Activated T-cell treated with anti-CD3 and anti-CD28 coated beads, Interleukin-2, amount 50 U/mL, for 4 hours (primary cell): Measurements from ENCODE around the gene PCDHGA5. TPM values are rescaled to one million over a fixed set of nuclear protein-coding genes. Genes with fewer than 3 reads are reported as not detected.
"Not testable (repeated sequence)": the region's sequence is repeated elsewhere in the genome, so short reads cannot be mapped to it uniquely, and the experiment has no call there.

ENCODE experiments used
- ATAC-seq, 2 donors: fragments of 200-7000 bp; cut with Tn5 transposase; one replicate each; pipeline ENCODE4 v1.10.0; 2021
- DNase-seq: peaks from one replicate; pipeline ENCODE4 v3.0.0-alpha.2; 2020
- H3K27me3 Mint-ChIP-seq: one replicate; pipeline ENCODE4 v1.8.0; 2021; ENCODE audit warnings: low read depth, mixed read lengths
- H3K36me3 Mint-ChIP-seq: one replicate; pipeline ENCODE4 v1.8.0; 2022; ENCODE audit warnings: mixed read lengths; ENCODE audit not compliant: insufficient read depth
- H3K4me1 Mint-ChIP-seq: one replicate; pipeline ENCODE4 v1.8.0; 2021; ENCODE audit warnings: low read depth, mixed read lengths
- H3K4me3 Mint-ChIP-seq: one replicate; pipeline ENCODE4 v1.8.0; 2021; ENCODE audit warnings: mild to moderate bottlenecking, moderate library complexity, mixed read lengths
- H3K9me3 Mint-ChIP-seq: one replicate; pipeline ENCODE4 v1.8.0; 2021; ENCODE audit warnings: mixed read lengths
- total RNA-seq, 3 donors: library from RNA; stranded (reverse); gene quantifications; one replicate each; pipeline ENCODE4 v1.2.1, GENCODE V29; 2021

PCDHGA5 gene
- total RNA-seq, 3 donors from 2014 or later: 0.05 to 0.13 (median 0.08) TPM

GRCh38 chr5:141411575-141411974 lies 47.6 kb downstream of the PCDHGA5 start:
- Mint-ChIP-seq H3K9me3 (peaks cover 19% of the 10 kb centered on the region), H3K4me1 (peaks cover 14% of the 10 kb centered on the region), H3K27me3 (peaks cover 78% of the 10 kb centered on the region), H3K4me3 (no peak overlapping the region), H3K36me3 (peaks cover 15% of the 10 kb centered on the region)
- no peak for DNase-seq
- ATAC-seq: no peak

- Mint-ChIP-seq H3K27me3 (peaks cover 81% of the 10 kb centered on the region), H3K9me3 (peaks cover 22% of the 10 kb centered on the region), H3K36me3 (peaks cover 18% of the 10 kb centered on the region), H3K4me1 (peaks cover 16% of the 10 kb centered on the region), H3K4me3 (peak within 1 kb of the TSS; percentile 84)
- DNase-seq: peak; percentile 38
- ATAC-seq: peak; percentile 73 to 76
Measured at GRCh38 chr5:141412854-141413539, 49.0 kb downstream of the PCDHGA5 start, which contains the start of gene PCDHGA10. PCDHGA10 (plus strand) TSS chr5:141412987; CDS start chr5:141413176, 189 bp downstream.

DNA sequence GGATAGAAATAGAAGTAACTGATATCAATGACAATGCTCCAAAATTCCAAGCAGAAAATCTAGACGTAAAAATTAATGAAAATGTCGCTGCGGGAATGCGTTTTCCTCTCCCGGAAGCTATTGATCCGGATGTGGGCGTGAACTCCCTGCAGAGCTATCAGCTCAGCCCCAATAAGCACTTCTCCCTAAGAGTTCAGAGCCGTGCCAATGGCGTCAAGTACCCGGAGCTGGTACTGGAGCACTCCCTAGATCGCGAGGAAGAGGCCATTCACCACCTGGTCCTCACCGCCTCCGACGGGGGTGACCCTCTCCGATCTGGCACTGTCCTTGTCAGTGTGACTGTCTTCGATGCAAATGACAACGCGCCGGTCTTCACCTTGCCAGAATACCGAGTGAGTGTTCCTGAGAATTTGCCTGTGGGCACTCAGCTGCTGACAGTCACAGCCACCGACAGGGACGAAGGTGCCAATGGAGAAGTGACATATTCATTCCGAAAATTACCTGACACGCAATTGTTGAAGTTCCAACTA lies 49.6 kb downstream of the PCDHGA5 start:
- Mint-ChIP-seq H3K9me3 (peaks cover 24% of the 10 kb centered on the region), H3K36me3 (peaks cover 19% of the 10 kb centered on the region), H3K4me3 (peak overlapping the region; percentile 84), H3K27me3 (peaks cover 81% of the 10 kb centered on the region), H3K4me1 (peaks cover 16% of the 10 kb centered on the region)
- ATAC-seq (no peak), DNase-seq (no peak)

- not testable (repeated sequence) for ATAC-seq, H3K4me3 Mint-ChIP-seq, DNase-seq
- Mint-ChIP-seq H3K4me1 (peaks cover 16% of the 10 kb centered on the region), H3K9me3 (peaks cover 21% of the 10 kb centered on the region), H3K36me3 (peaks cover 16% of the 10 kb centered on the region), H3K27me3 (peaks cover 79% of the 10 kb centered on the region)
Measured at GRCh38 chr5:141414548-141415274, 50.7 kb downstream of the PCDHGA5 start.

DNA sequence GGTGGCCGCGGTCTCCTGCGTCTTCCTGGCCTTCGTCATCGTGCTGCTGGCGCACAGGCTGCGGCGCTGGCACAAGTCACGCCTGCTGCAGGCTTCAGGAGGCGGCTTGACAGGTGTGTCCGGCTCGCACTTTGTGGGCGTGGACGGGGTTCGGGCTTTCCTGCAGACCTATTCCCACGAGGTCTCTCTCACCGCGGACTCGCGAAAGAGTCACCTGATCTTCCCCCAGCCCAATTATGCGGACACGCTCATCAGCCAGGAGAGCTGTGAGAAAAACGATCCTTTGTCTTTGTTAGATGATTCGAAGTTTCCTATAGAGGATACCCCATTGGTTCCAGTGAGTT lies 51.3 kb downstream of the PCDHGA5 start:
- H3K4me3 Mint-ChIP-seq: peak overlapping the region; percentile 24
- peaks cover 22% of the 10 kb centered on the region for H3K9me3 Mint-ChIP-seq
- peaks cover 17% of the 10 kb centered on the region for H3K36me3 Mint-ChIP-seq
- ATAC-seq, DNase-seq: not testable (repeated sequence)
- H3K4me1 Mint-ChIP-seq: peaks cover 16% of the 10 kb centered on the region
- peaks cover 78% of the 10 kb centered on the region for H3K27me3 Mint-ChIP-seq

Other genes starting within 250 kb of the PCDHGA5 start
- gene PCDHB4, start 242.3 kb upstream of the PCDHGA5 start, total RNA-seq: not detected
- gene PCDHB5, start 229.0 kb upstream of the PCDHGA5 start, total RNA-seq: under 1 TPM in 2 of 3 donors, not detected in 1; 0.13 to 0.16 TPM
- gene PCDHB6, start 214.1 kb upstream of the PCDHGA5 start, total RNA-seq: under 1 TPM in 1 of 3 donors, not detected in 2; 0.05 TPM
- not detected for gene PCDHB7, start 191.5 kb upstream of the PCDHGA5 start, total RNA-seq
- gene PCDHB8, start 186.4 kb upstream of the PCDHGA5 start, total RNA-seq: not detected
- not detected for gene PCDHB16, start 181.8 kb upstream of the PCDHGA5 start, total RNA-seq
- gene PCDHB9, start 177.0 kb upstream of the PCDHGA5 start, total RNA-seq: not detected
- under 1 TPM in 1 of 3 donors, not detected in 2; 0.08 TPM for gene PCDHB10, start 171.8 kb upstream of the PCDHGA5 start, total RNA-seq
- not detected for gene PCDHB11, start 164.5 kb upstream of the PCDHGA5 start, total RNA-seq
- not detected for gene PCDHB12, start 155.4 kb upstream of the PCDHGA5 start, total RNA-seq
- under 1 TPM; 0.08 to 0.16 (median 0.10) TPM for gene PCDHB13, start 150.2 kb upstream of the PCDHGA5 start, total RNA-seq
- gene PCDHB14, start 140.8 kb upstream of the PCDHGA5 start, total RNA-seq: under 1 TPM in 2 of 3 donors, not detected in 1; 0.08 TPM
- under 1 TPM in 1 of 3 donors, not detected in 2; 0.08 TPM for gene PCDHB15, start 118.8 kb upstream of the PCDHGA5 start, total RNA-seq
- gene SLC25A2, start 60.1 kb upstream of the PCDHGA5 start, total RNA-seq: under 1 TPM in 1 of 3 donors, not detected in 2; 0.18 TPM
- 10 to 100 TPM; 64.8 to 73.8 (median 70.4) TPM for gene TAF7, start 43.4 kb upstream of the PCDHGA5 start, total RNA-seq
- under 1 TPM; 0.05 to 0.11 (median 0.11) TPM for gene PCDHGA1, start 33.6 kb upstream of the PCDHGA5 start, total RNA-seq
- gene PCDHGA2, start 25.4 kb upstream of the PCDHGA5 start, total RNA-seq: under 1 TPM in 1 of 3 donors, not detected in 2; 0.05 TPM
- gene PCDHGA3, start 20.3 kb upstream of the PCDHGA5 start, total RNA-seq: not detected
- gene PCDHGB1, start 14.1 kb upstream of the PCDHGA5 start, total RNA-seq: under 1 TPM in 1 of 3 donors, not detected in 2; 0.13 TPM
- gene PCDHGA4, start 9.1 kb upstream of the PCDHGA5 start, total RNA-seq: under 1 TPM; 0.08 to 0.30 (median 0.08) TPM
- gene PCDHGB2, start 4.2 kb upstream of the PCDHGA5 start, total RNA-seq: under 1 TPM; 0.13 to 0.43 (median 0.40) TPM
- under 1 TPM; 0.10 to 0.19 (median 0.13) TPM for gene PCDHGB3, start 6.1 kb downstream of the PCDHGA5 start, total RNA-seq
- under 1 TPM; 0.13 to 0.27 (median 0.18) TPM for gene PCDHGA6, start 9.7 kb downstream of the PCDHGA5 start, total RNA-seq
- under 1 TPM in 2 of 3 donors, not detected in 1; 0.08 to 0.11 TPM for gene PCDHGA7, start 18.6 kb downstream of the PCDHGA5 start, total RNA-seq
- under 1 TPM; 0.08 to 0.22 (median 0.20) TPM for gene PCDHGB4, start 23.5 kb downstream of the PCDHGA5 start, total RNA-seq
- not detected for gene PCDHGA8, start 28.5 kb downstream of the PCDHGA5 start, total RNA-seq
- gene PCDHGB5, start 33.8 kb downstream of the PCDHGA5 start, total RNA-seq: under 1 TPM; 0.26 to 0.91 (median 0.27) TPM
- under 1 TPM; 0.13 to 0.18 (median 0.16) TPM for gene PCDHGA9, start 38.6 kb downstream of the PCDHGA5 start, total RNA-seq
- gene PCDHGB6, start 43.9 kb downstream of the PCDHGA5 start, total RNA-seq: under 1 TPM; 0.08 to 0.22 (median 0.18) TPM
- gene PCDHGA10, start 48.8 kb downstream of the PCDHGA5 start, total RNA-seq: under 1 TPM; 0.25 to 0.68 (median 0.40) TPM
- under 1 TPM in 1 of 3 donors, not detected in 2; 0.15 TPM for gene PCDHGB7, start 53.5 kb downstream of the PCDHGA5 start, total RNA-seq
- gene PCDHGA11, start 56.9 kb downstream of the PCDHGA5 start, total RNA-seq: under 1 TPM; 0.05 to 0.13 (median 0.05) TPM
- gene PCDHGA12, start 66.3 kb downstream of the PCDHGA5 start, total RNA-seq: under 1 TPM; 0.11 to 0.24 (median 0.20) TPM
- under 1 TPM; 0.22 to 0.55 (median 0.48) TPM for gene PCDHGC3, start 111.8 kb downstream of the PCDHGA5 start, total RNA-seq
- gene PCDHGC4, start 120.9 kb downstream of the PCDHGA5 start, total RNA-seq: not detected
- gene PCDHGC5, start 124.9 kb downstream of the PCDHGA5 start, total RNA-seq: not detected